Neural progenitor cell (in vitro differentiated cells): ENCODE results near the gene GPRIN3. TPM values are rescaled to one million over a fixed set of nuclear protein-coding genes. Genes with fewer than 3 reads are reported as not detected.
"Not testable (repeated sequence)": the region's sequence is repeated elsewhere in the genome, so short reads cannot be mapped to it uniquely, and the experiment has no call there.

Experiments
- DNase-seq: peaks from one replicate; pipeline ENCODE4 v3.0.0-alpha.2; 2016; ENCODE audit warnings: low spot score
- H2AFZ ChIP-seq: fragments of 200-600 bp; sonication (generic); replicated peaks from 2 replicates; pipeline ENCODE4 v1.6.1; 2016; ENCODE audit warnings: antibody characterized with exemption
- H3F3A ChIP-seq: fragments of 200-600 bp; sonication (generic); 2 replicates; pipeline ENCODE4 v1.6.1; 2016; ENCODE audit warnings: antibody characterized with exemption, low read depth
- H3K27ac ChIP-seq: fragments of 200-600 bp; sonication (generic); 2 replicates; pipeline ENCODE4 v1.5.1; 2016; ENCODE audit warnings: mild to moderate bottlenecking
- H3K27me3 ChIP-seq: fragments of 200-600 bp; sonication (generic); 2 replicates; pipeline ENCODE4 v1.6.1; 2016; ENCODE audit warnings: mild to moderate bottlenecking, moderate library complexity
- H3K36me3 ChIP-seq: fragments of 200-600 bp; sonication (generic); 2 replicates; pipeline ENCODE4 v1.5.1; 2016
- H3K4me1 ChIP-seq: fragments of 200-600 bp; sonication (generic); 2 replicates; pipeline ENCODE4 v1.6.1; 2016; ENCODE audit warnings: mixed run types
- H3K4me2 ChIP-seq: fragments of 200-600 bp; sonication (generic); 2 replicates; pipeline ENCODE4 v1.6.1; 2016
- H3K4me3 ChIP-seq: fragments of 200-600 bp; sonication (generic); 2 replicates; pipeline ENCODE4 v1.5.1; 2016
- H3K79me2 ChIP-seq: fragments of 200-600 bp; sonication (generic); 2 replicates; pipeline ENCODE4 v1.6.1; 2016; ENCODE audit warnings: low read depth
- H3K9ac ChIP-seq: fragments of 200-600 bp; sonication (generic); 2 replicates; pipeline ENCODE4 v1.6.1; 2016
- H3K9me3 ChIP-seq: fragments of 200-600 bp; sonication (generic); 2 replicates; pipeline ENCODE4 v1.5.1; 2016; ENCODE audit warnings: low read depth
- H4K20me1 ChIP-seq: fragments of 200-600 bp; sonication (generic); 2 replicates; pipeline ENCODE4 v1.6.1; 2016; ENCODE audit warnings: low read depth
- H3K27ac Mint-ChIP-seq: 3 replicates; pipeline ENCODE4 v1.8.0; 2021; ENCODE audit warnings: mixed read lengths
- H3K27me3 Mint-ChIP-seq: 2 replicates; pipeline ENCODE4 v1.8.0; 2022; ENCODE audit warnings: low read depth, mild to moderate bottlenecking, inconsistent platforms, moderate library complexity, mixed read lengths; ENCODE audit not compliant: insufficient read depth
- H3K36me3 Mint-ChIP-seq: 3 replicates; pipeline ENCODE4 v1.8.0; 2021; ENCODE audit warnings: mixed read lengths
- H3K4me1 Mint-ChIP-seq: 3 replicates; pipeline ENCODE4 v1.8.0; 2021; ENCODE audit warnings: mixed read lengths
- H3K4me3 Mint-ChIP-seq: 3 replicates; pipeline ENCODE4 v1.8.0; 2021; ENCODE audit warnings: mild to moderate bottlenecking, moderate library complexity, mixed read lengths
- H3K9me3 Mint-ChIP-seq: 3 replicates; pipeline ENCODE4 v1.8.0; 2020; ENCODE audit warnings: mixed read lengths
- EZH2 ChIP-seq: fragments of 200-600 bp; sonication (generic); IDR thresholded peaks from 2 replicates; pipeline ENCODE4 v1.6.1; 2017; ENCODE audit warnings: antibody characterized with exemption, mild to moderate bottlenecking, moderate library complexity
- EZH2phosphoT487 ChIP-seq: fragments of 200-600 bp; sonication (generic); IDR thresholded peaks from 2 replicates; pipeline ENCODE4 v1.6.1; 2017; ENCODE audit warnings: antibody characterized with exemption
- total RNA-seq: library from RNA; depleted of rRNA; stranded (reverse); fragments of >200 nt; gene quantifications from 2 replicates; pipeline ENCODE4 v1.2.3, GENCODE V29; 2015; ENCODE audit warnings: low replicate concordance
- TF ChIP-seq, protein P1 (sequence below): fragments of 200-600 bp; sonication (generic); IDR thresholded peaks from 2 replicates; pipeline ENCODE4 v1.5.1; 2017; ENCODE audit warnings: antibody characterized with exemption, mild to moderate bottlenecking

Gene GPRIN3
- total RNA-seq, 1 donor from 2014 or later, result 0.15 TPM

DNA sequence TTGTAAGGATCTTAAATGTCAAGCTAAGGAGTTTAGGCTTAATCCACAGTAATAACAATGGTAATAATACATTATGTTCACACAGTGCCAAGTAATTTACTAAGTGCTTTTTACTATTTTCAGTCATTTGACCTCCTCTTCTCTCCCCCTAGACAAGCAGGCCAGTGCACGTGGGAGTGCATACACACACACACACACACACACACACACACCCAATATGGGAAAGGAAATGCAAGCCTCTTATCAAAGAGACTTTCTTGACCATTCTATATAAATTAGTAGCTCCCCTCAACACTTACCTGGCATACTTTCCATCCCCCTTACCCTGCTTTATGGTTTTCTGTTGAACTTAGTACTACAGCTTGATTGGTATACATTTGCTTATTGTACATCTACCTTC is 3.8 kb upstream of the GPRIN3 start:
- peaks cover 12% of the 10 kb centered on the region for H3K4me1 Mint-ChIP-seq
- Histone ChIP-seq H4K20me1 (no peaks in the 10 kb centered on the region), H3K9ac (no peak overlapping the region), H3K4me3 (no peak overlapping the region), H3K27me3 (peaks cover 20% of the 10 kb centered on the region), H3K4me1 (no peaks in the 10 kb centered on the region), H3F3A (no peaks in the 10 kb centered on the region), H3K27ac (no peak overlapping the region), H3K4me2 (no peak overlapping the region), H3K79me2 (no peaks in the 10 kb centered on the region), H3K36me3 (no peaks in the 10 kb centered on the region), H2AFZ (no peak overlapping the region), H3K9me3 (no peaks in the 10 kb centered on the region)
- TF ChIP-seq EZH2 (no peak), EZH2phosphoT487 (no peak)
- TF ChIP-seq, protein P1, sequence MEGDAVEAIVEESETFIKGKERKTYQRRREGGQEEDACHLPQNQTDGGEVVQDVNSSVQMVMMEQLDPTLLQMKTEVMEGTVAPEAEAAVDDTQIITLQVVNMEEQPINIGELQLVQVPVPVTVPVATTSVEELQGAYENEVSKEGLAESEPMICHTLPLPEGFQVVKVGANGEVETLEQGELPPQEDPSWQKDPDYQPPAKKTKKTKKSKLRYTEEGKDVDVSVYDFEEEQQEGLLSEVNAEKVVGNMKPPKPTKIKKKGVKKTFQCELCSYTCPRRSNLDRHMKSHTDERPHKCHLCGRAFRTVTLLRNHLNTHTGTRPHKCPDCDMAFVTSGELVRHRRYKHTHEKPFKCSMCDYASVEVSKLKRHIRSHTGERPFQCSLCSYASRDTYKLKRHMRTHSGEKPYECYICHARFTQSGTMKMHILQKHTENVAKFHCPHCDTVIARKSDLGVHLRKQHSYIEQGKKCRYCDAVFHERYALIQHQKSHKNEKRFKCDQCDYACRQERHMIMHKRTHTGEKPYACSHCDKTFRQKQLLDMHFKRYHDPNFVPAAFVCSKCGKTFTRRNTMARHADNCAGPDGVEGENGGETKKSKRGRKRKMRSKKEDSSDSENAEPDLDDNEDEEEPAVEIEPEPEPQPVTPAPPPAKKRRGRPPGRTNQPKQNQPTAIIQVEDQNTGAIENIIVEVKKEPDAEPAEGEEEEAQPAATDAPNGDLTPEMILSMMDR, result no peak
- no peak overlapping the region for H3K4me3 Mint-ChIP-seq
- H3K27me3 Mint-ChIP-seq, result peaks cover 13% of the 10 kb centered on the region
- H3K36me3 Mint-ChIP-seq, result no peaks in the 10 kb centered on the region
- DNase-seq, result no peak
- H3K27ac Mint-ChIP-seq, result no peak overlapping the region
- H3K9me3 Mint-ChIP-seq, result peaks cover 2% of the 10 kb centered on the region

DNA sequence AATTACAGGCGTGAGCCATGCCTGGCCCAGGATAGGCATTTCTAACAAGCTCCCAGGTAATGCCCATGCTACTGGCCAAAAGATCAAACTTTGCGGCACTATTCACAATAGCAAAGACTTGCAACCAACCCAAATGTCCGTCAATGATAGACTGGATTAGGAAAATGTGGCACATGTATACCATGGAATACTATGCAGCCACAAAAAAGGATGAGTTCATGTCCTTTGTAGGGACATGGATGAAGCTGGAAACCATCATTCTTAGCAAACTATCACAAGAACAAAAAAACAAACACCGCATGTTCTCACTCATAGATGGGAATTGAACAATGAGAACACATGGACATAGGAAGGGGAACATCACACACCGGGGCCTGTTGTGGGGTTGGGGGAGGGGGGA is 1.6 kb upstream of the GPRIN3 start:
- not testable (repeated sequence) for H3K36me3 ChIP-seq, H3K4me2 ChIP-seq, H3K4me1 ChIP-seq, H3K9me3 ChIP-seq, H3K79me2 ChIP-seq, H2AFZ ChIP-seq, H3K9ac ChIP-seq, H3K27ac Mint-ChIP-seq, DNase-seq, H3K27ac ChIP-seq, H3F3A ChIP-seq, H3K36me3 Mint-ChIP-seq, H3K4me3 ChIP-seq, H4K20me1 ChIP-seq, H3K9me3 Mint-ChIP-seq
- H3K27me3 ChIP-seq, result peaks cover 38% of the 10 kb centered on the region
- Mint-ChIP-seq H3K27me3 (peaks cover 13% of the 10 kb centered on the region), H3K4me3 (peak overlapping the region; percentile 87), H3K4me1 (peaks cover 12% of the 10 kb centered on the region)

DNA sequence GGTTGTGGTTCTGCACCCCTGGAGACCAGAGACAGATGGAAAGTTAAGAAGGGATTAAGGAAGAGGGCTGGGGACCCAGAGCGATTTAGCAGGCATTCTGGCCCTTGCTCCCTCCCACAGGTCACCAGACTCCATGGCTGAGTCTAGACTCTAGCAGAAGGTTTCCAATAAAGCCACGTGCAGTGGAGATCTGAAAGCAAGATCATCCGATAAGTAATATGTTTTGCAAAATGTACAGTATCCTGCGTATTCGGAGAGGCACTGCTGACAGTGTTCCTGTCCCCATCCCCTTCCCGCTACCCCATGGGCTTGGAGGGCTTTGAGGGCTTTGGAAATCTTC is 531 bp upstream of the GPRIN3 start:
- Mint-ChIP-seq H3K27ac (no peak overlapping the region), H3K27me3 (peaks cover 13% of the 10 kb centered on the region), H3K4me1 (peaks cover 12% of the 10 kb centered on the region), H3K36me3 (no peaks in the 10 kb centered on the region), H3K9me3 (peaks cover 2% of the 10 kb centered on the region), H3K4me3 (peak overlapping the region; percentile 87)
- no peak for DNase-seq
- H3F3A ChIP-seq, result no peaks in the 10 kb centered on the region
- no peaks in the 10 kb centered on the region for H3K4me1 ChIP-seq
- peak overlapping the region; percentile 79 for H3K4me2 ChIP-seq
- H3K79me2 ChIP-seq, result no peaks in the 10 kb centered on the region
- no peaks in the 10 kb centered on the region for H3K36me3 ChIP-seq
- H3K27ac ChIP-seq, result no peak overlapping the region
- H3K27me3 ChIP-seq, result peaks cover 38% of the 10 kb centered on the region
- no peaks in the 10 kb centered on the region for H3K9me3 ChIP-seq
- H3K4me3 ChIP-seq, result peak overlapping the region; percentile 88
- H4K20me1 ChIP-seq, result no peaks in the 10 kb centered on the region
- peak overlapping the region; percentile 98 for H2AFZ ChIP-seq
- no peak for TF ChIP-seq EZH2
- TF ChIP-seq EZH2phosphoT487, result no peak
- TF ChIP-seq, protein P1, result no peak
- no peak overlapping the region for H3K9ac ChIP-seq

DNA sequence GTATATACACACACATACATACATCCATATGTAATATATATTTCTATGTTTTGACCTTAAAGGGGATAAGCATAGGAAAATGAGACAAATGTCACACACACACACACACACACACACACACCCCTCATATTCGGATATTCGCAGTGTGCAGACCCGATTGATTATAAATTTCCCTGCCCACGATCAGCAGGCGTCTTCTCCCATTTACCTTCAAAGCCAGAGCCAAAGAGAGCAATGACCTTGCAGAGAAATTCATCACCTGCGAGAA is 488 bp downstream of the GPRIN3 start:
- peaks cover 38% of the 10 kb centered on the region for H3K27me3 ChIP-seq
- no peaks in the 10 kb centered on the region for H3K36me3 ChIP-seq
- H3K9ac ChIP-seq, result no peak overlapping the region
- TF ChIP-seq, protein P1, result no peak
- TF ChIP-seq EZH2phosphoT487 (no peak), EZH2 (no peak)
- H3K4me2 ChIP-seq, result peak overlapping the region; percentile 79
- no peak for DNase-seq
- no peaks in the 10 kb centered on the region for H3K79me2 ChIP-seq
- H3K4me1 ChIP-seq, result no peaks in the 10 kb centered on the region
- no peaks in the 10 kb centered on the region for H3K9me3 ChIP-seq
- H3F3A ChIP-seq, result no peaks in the 10 kb centered on the region
- Mint-ChIP-seq H3K9me3 (peaks cover 2% of the 10 kb centered on the region), H3K36me3 (no peaks in the 10 kb centered on the region), H3K27ac (no peak overlapping the region), H3K4me1 (peaks cover 12% of the 10 kb centered on the region), H3K27me3 (peaks cover 13% of the 10 kb centered on the region), H3K4me3 (peak overlapping the region; percentile 87)
- no peaks in the 10 kb centered on the region for H4K20me1 ChIP-seq
- peak overlapping the region; percentile 98 for H2AFZ ChIP-seq
- H3K4me3 ChIP-seq, result peak overlapping the region; percentile 88
- no peak overlapping the region for H3K27ac ChIP-seq
